Measurements from ENCODE around the gene CYP2C19.

The CYP2C19 gene

GRCh38 chr10:94762393-94762792 lies at the start of gene CYP2C19:
Gene CYP2C19 (plus strand): TSS chr10:94762681. CDS start chr10:94762706, 25 bp downstream.
- no peak within 1 kb of the TSS for H3K4me3 ChIP-seq (ENCODE audit: low read depth, low read length)
- DNase-seq, result no peak
- no peaks in the 10 kb centered on the region for H3K36me3 ChIP-seq (replicated peaks)
- in situ Hi-C loops (cut with HindIII; ENCODE audit: low pct_ligation_motif_present, low sequenced_read_pairs), result no loop called here
- no peak for TF ChIP-seq CTCF (IDR thresholded peaks at IDR 0.05; ENCODE audit: low read depth, low read length, missing control alignments)
- no peaks in the 10 kb centered on the region for H3K27me3 ChIP-seq (replicated peaks)
- H3K27ac ChIP-seq, result no peak within 1 kb of the TSS

- no peak for TF ChIP-seq CTCF (IDR thresholded peaks at IDR 0.05; ENCODE audit: low read depth, low read length, missing control alignments)
- Histone ChIP-seq H3K4me3 (ENCODE audit: low read depth, low read length) (no peak overlapping the region), H3K36me3 (replicated peaks) (no peaks in the 10 kb centered on the region), H3K27ac (no peak overlapping the region), H3K27me3 (replicated peaks) (no peaks in the 10 kb centered on the region)
- in situ Hi-C loops (cut with HindIII; ENCODE audit: low pct_ligation_motif_present, low sequenced_read_pairs), result no loop called here
- DNase-seq, result no peak
These were observed 36.6 kb upstream of the CYP2C19 start for GRCh38 chr10:94725871-94726270.

- Histone ChIP-seq H3K4me3 (ENCODE audit: low read depth, low read length) (no peak overlapping the region), H3K36me3 (replicated peaks) (no peaks in the 10 kb centered on the region), H3K27ac (no peak overlapping the region), H3K27me3 (replicated peaks) (no peaks in the 10 kb centered on the region)
- no peak for TF ChIP-seq CTCF (IDR thresholded peaks at IDR 0.05; ENCODE audit: low read depth, low read length, missing control alignments)
- no peak for DNase-seq
- in situ Hi-C loops (cut with HindIII; ENCODE audit: low pct_ligation_motif_present, low sequenced_read_pairs), result no loop called here
These were observed 27.3 kb upstream of the CYP2C19 start for GRCh38 chr10:94735197-94735596.

DNA sequence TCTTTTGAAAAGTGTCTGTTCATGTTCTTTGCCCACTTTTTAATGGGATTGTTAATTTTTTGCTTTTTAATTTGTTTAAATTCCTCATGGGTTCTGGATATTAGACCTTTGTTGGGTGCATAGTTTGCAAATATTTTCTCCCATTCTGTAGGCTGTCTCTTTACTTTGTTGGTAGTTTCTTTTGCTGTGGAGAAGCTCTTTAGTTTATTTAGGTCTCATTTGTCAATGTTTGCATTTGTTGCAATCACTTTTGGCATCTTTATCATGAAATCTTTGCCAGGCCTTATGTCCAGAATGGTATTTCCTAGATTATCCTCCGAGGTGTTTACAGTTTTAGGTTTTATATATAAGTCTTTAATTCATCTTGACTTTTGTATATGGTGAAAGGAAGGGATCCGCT lies 23.9 kb upstream of the CYP2C19 start:
- Histone ChIP-seq H3K27me3 (replicated peaks) (no peaks in the 10 kb centered on the region), H3K36me3 (replicated peaks) (no peaks in the 10 kb centered on the region), H3K4me3 (ENCODE audit: low read depth, low read length) (no peak overlapping the region), H3K27ac (no peak overlapping the region)
- in situ Hi-C loops (cut with HindIII; ENCODE audit: low pct_ligation_motif_present, low sequenced_read_pairs), result no loop called here
- TF ChIP-seq CTCF (IDR thresholded peaks at IDR 0.05; ENCODE audit: low read depth, low read length, missing control alignments), result no peak
- no peak for DNase-seq

GRCh38 chr10:94747137-94747536 lies 15.3 kb upstream of the CYP2C19 start:
- no peak for TF ChIP-seq CTCF (IDR thresholded peaks at IDR 0.05; ENCODE audit: low read depth, low read length, missing control alignments)
- no peaks in the 10 kb centered on the region for H3K36me3 ChIP-seq (replicated peaks)
- no peak overlapping the region for H3K27ac ChIP-seq
- DNase-seq, result no peak
- in situ Hi-C loops (cut with HindIII; ENCODE audit: low pct_ligation_motif_present, low sequenced_read_pairs), result no loop called here
- H3K4me3 ChIP-seq (ENCODE audit: low read depth, low read length), result no peak overlapping the region
- no peaks in the 10 kb centered on the region for H3K27me3 ChIP-seq (replicated peaks)

GRCh38 chr10:94747838-94748237 lies 14.6 kb upstream of the CYP2C19 start:
- H3K36me3 ChIP-seq (replicated peaks), result no peaks in the 10 kb centered on the region
- H3K27me3 ChIP-seq (replicated peaks), result no peaks in the 10 kb centered on the region
- DNase-seq, result no peak
- no peak overlapping the region for H3K27ac ChIP-seq
- in situ Hi-C loops (cut with HindIII; ENCODE audit: low pct_ligation_motif_present, low sequenced_read_pairs), result no loop called here
- no peak overlapping the region for H3K4me3 ChIP-seq (ENCODE audit: low read depth, low read length)
- TF ChIP-seq CTCF (IDR thresholded peaks at IDR 0.05; ENCODE audit: low read depth, low read length, missing control alignments), result no peak
